MM.1S (cell line): ENCODE measurements around the gene MOCS2.

Experiments
- EZH2 ChIP-seq: fragments of 300-600 bp; sonication (generic); optimal IDR thresholded peaks from 2 replicates; pipeline ENCODE3; 2017; ENCODE audit warnings: low read depth, mild to moderate bottlenecking, antibody characterized with exemption, low read length, mixed read lengths
- EZH2phosphoT487 ChIP-seq: fragments of 300-600 bp; sonication (generic); IDR thresholded peaks from 2 replicates; pipeline ENCODE4 v1.6.1; 2018; ENCODE audit warnings: antibody characterized with exemption, low read length
- TF ChIP-seq, protein P1 (sequence below): fragments of 300-600 bp; sonication (generic); IDR thresholded peaks from 2 replicates; pipeline ENCODE4 v1.5.1; 2016; ENCODE audit warnings: antibody characterized with exemption, low read length, mixed read lengths

DNA sequence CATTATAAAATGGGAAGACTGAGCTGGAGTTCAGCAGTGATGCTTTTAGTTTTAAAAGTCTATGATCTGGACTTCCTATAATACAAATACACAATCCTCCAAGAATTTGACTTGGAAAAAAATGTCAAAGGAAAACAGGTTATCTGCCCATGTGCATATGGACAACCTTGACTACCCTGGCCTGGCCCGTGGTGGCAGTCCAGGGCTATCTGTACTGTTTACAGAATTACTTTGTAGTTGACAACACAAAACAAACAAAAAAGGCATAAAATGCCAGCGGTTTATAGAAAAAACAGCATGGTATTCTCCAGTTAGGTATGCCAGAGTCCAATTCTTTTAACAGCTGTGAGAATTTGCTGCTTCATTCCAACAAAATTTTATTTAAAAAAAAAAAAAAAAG is 17.3 kb downstream of the MOCS2 start:
- TF ChIP-seq, protein P1, sequence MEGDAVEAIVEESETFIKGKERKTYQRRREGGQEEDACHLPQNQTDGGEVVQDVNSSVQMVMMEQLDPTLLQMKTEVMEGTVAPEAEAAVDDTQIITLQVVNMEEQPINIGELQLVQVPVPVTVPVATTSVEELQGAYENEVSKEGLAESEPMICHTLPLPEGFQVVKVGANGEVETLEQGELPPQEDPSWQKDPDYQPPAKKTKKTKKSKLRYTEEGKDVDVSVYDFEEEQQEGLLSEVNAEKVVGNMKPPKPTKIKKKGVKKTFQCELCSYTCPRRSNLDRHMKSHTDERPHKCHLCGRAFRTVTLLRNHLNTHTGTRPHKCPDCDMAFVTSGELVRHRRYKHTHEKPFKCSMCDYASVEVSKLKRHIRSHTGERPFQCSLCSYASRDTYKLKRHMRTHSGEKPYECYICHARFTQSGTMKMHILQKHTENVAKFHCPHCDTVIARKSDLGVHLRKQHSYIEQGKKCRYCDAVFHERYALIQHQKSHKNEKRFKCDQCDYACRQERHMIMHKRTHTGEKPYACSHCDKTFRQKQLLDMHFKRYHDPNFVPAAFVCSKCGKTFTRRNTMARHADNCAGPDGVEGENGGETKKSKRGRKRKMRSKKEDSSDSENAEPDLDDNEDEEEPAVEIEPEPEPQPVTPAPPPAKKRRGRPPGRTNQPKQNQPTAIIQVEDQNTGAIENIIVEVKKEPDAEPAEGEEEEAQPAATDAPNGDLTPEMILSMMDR: no peak
- TF ChIP-seq EZH2: no peak
- TF ChIP-seq EZH2phosphoT487: no peak
